Activated CD8-positive, alpha-beta memory T cell treated with anti-CD3 and anti-CD28 coated beads, Interleukin-2, amount 50 U/mL, for 4 hours (primary cell): ENCODE results near the gene SYNDIG1L.
"Not testable (repeated sequence)": the region's sequence is repeated elsewhere in the genome, so short reads cannot be mapped to it uniquely, and the experiment has no call there.

Source experiments
- DNase-seq: peaks from one replicate; pipeline ENCODE4 v3.0.0-alpha.2; 2020

SYNDIG1L gene

DNA sequence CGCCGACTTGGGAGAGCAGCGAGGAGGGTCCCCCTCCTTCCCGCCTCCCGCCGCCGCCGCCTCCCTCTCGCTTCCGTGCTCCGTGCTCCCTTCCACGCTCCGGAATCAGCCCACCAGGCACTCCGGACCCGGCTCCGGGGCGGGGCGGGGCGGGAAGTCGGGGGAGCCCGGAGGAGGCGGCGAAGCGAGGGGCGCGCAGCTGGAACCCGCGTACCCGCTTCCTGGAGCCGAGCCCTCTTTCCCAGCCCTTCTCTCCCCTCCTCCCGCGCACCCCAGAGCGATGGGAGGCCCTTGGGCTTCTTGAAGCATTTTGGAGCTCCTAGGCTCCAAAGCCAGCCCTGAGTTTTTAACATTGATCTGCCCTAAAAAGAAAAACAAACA is at the start of gene SYNDIG1L:
Gene SYNDIG1L, minus strand, starts transcription at position 9 of the 381 bp plus-strand sequence. CDS start 16,466 bp downstream, outside the sequence.
- no peak for DNase-seq

DNA sequence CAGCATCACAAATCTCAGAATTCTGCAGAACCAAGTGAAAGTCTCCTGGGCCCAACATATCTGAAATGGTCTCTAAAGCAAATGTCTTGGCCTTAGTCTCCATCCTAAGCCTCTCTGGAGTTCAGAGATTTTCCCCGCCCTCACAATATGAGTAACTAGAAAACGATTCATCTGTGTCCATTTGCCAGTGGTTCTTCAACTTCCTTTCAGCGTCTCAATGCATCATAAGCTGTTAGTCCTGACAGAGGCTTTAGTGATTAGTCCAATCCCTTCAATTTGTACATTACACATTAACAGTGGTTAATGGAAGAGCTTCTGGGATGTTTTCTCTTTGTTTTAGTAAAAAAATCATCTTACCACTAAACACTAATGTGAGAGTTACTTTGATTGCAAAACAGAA is 49.7 kb upstream of the SYNDIG1L start:
- DNase-seq = no peak

- no peak for DNase-seq
Observed at GRCh38 chr14:74474376-74474775, 48.4 kb upstream of the SYNDIG1L start.

DNA sequence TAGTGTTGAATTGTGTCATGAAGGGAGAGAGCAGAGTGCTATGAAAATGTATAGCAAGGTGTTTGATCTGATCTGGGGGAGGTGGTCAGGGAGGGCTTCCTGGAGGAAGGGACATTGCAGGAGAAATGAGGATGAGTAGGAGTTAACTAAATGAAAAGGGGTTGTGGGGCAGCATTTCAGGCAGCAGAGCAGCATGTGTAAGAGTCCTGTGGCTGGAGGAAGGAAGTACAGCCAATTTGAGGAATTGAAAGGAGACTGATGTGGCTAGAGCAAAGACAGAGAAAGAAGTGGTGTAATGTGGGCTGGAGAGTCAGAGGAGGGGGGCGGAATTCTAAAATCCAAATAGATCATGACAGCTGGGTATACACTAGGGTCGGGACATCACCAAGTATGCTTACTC is 46.6 kb upstream of the SYNDIG1L start:
- DNase-seq = no peak

- no peak for DNase-seq
Observed at GRCh38 chr14:74469548-74470518, 43.8 kb upstream of the SYNDIG1L start.

- DNase-seq = no peak
Observed at GRCh38 chr14:74468513-74468912, 42.5 kb upstream of the SYNDIG1L start.

GRCh38 chr14:74465335-74465734 is 39.3 kb upstream of the SYNDIG1L start:
- DNase-seq = no peak

GRCh38 chr14:74464785-74465184 is 38.8 kb upstream of the SYNDIG1L start:
- no peak for DNase-seq

DNA sequence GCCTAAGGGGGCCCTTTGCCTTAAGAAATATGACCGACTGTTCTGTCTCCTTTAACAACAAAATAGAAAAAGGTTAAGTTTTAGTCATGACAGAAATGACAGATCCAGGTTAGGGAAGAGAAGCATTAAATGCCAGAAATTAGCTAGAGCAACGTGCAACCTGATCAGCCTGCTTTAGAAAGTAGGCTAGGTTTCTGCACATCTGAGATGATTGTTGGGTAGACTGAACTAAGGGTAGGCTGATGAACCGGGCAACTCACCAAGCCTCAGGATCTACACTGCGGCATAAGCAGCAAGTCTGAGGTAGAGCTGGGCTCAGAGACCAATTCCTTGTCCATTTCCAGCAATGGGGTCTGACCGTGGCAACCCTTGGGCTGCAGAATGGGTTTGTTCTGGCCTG is 37.7 kb upstream of the SYNDIG1L start:
- DNase-seq = no peak

GRCh38 chr14:74462993-74463392 is 37.0 kb upstream of the SYNDIG1L start:
- no peak for DNase-seq

- DNase-seq = no peak
Observed at GRCh38 chr14:74459976-74460375, 34.0 kb upstream of the SYNDIG1L start.

- peak; percentile 19 for DNase-seq
Observed at GRCh38 chr14:74459289-74459946, 33.4 kb upstream of the SYNDIG1L start.

GRCh38 chr14:74457565-74457895 is 31.5 kb upstream of the SYNDIG1L start:
- DNase-seq = no peak

DNA sequence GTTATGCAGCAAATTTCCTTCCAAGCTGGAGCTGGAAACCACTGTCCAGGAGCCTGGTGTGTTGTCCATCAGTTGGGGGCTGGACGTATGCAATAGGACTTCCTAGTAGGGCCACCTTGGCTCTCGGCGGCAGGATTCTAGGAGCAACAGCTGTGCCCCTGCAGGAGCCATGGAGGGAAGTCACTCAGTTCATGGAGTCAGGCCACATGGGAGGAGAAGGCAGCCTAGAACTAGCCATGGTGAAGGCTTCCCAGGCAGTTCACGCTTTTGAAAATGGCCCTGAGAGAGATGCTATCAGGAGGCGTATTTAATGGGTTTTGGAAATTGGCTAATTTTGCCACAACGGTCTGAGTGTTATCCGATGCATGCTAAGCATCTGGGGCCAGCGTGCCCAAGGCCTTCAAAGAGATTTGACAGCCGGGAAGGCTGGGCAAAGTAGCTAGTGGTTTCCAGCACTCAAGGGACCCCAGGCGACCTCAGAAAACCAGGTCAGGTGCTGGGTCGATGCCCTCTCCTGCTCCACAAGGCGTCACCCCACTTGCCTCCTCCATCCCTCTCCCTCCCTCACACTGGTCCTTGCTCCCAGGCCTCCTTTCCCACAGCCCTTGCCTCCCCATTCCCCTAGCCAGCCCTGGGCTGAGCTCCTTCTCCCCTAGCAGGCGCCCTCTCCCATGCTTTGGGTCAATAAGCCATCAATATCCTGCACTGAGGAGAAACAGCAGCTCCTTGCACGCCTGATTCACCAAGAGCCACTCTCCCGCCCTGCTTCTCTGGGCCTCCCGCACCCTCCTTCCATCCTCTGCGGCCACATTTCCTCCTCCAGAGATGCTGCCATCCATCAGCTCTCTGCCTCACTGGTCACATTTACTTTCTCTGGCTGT is 30.9 kb upstream of the SYNDIG1L start:
- no peak for DNase-seq

DNA sequence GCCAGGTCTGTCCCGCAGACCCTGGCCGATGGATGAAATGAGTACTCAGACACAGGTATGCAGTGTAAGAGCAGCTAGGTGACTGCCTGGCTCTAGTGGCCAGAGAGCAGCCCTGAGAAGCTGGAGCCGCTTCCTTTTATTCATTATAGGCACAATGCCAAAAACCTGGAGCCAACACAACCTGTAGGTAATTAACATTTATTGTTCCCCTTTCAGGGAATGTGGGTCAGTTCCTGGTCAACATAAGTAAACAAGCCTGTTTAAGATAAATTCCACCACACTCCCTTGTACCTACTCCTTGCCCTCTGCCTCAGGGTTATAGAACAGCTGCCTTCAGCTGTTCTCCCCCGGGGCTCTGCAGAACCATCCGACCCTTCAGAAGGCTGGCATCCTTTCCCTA is 28.4 kb upstream of the SYNDIG1L start:
- DNase-seq = not testable (repeated sequence)

GRCh38 chr14:74444866-74445265 is 18.9 kb upstream of the SYNDIG1L start:
- no peak for DNase-seq

GRCh38 chr14:74442757-74443156 is 16.7 kb upstream of the SYNDIG1L start:
- DNase-seq = no peak

- no peak for DNase-seq
Observed at GRCh38 chr14:74441113-74441512, 15.1 kb upstream of the SYNDIG1L start.

DNA sequence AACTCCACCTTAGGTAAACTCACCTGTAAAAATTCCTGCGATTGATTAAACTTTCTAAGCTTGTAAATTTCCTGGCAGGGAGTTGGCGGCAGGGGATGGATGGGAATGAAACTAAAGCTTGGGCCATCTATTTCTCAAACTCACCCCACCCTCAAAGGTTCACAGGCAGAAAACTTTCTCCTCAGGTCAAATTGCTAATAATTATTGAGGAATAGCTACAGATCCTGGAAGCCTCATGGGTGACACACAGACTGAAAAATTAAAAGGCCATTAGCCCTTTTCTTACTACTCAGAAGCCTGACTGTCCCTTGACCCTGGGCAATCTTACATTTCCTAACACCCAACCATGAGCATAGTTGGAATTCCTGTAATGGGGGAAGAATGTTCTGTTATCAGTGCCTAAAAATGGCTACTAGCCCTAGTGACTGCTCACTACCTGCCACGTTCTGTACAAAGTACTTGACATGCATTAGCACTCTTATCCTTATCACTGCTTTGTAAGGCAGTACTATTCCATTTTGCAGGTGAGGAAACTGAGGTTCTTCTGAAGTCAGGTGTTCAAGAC is 12.4 kb upstream of the SYNDIG1L start:
- no peak for DNase-seq

DNA sequence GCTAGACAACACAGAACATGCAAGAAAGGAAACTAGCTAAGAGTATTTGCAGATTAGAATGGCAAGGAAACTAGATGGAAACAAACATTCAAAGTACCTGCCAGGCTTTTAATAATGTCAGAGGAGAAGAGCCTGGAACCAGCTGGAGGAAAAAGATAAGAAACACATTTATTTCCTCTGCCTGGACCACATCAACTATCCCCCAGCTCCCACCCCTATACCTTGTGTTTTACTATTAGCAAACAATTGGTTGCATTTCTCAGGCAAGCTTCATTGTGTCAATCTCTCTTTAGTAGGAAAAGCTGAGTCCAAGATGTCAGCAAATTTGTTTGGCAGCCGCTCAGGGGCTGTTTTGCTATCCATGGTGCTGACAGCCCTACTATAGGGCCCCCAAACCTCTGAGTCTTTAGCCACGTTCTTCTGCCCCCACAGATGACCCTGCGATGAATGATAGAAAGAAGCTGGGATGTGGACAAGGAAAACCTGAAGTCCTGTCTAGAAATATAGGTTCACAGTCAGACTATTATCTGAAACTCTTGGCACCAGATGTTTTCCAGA is 11.6 kb upstream of the SYNDIG1L start:
- DNase-seq = no peak

DNA sequence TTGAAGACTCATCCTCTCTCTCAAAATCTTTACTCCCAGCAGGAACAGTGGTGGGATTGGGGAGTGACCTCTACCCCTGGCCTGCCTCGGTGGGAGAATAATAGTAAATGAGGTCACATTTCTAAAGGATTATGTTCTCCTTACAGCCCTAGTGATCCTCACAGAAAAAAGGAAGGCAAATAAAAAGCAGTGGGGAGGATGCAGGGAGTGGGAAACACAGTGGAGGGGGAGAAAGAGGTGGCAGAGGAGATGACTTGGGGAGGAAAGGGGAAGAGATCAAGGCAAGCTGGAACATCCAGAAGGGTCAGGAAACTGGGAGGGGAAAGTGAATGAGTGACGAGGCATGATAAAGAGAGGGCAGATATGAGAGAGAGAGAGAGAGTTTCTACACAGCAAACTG is 8.3 kb upstream of the SYNDIG1L start:
- DNase-seq = no peak

GRCh38 chr14:74429991-74430390 is 4.0 kb upstream of the SYNDIG1L start:
- DNase-seq = no peak
